Measurements from ENCODE around the gene AGR2.

- TF ChIP-seq CTCF (IDR thresholded peaks at IDR 0.05 in 8 of 11, conservative IDR thresholded peaks at IDR 0.05 in 3 of 11): no peak
- no peak for TF ChIP-seq POLR2A (IDR thresholded peaks at IDR 0.05)
- no peak for TF ChIP-seq POLR2AphosphoS5 (IDR thresholded peaks at IDR 0.05)
Observed at GRCh38 chr7:16801579-16801978, 3.2 kb downstream of the AGR2 start.

All from spleen (tissue), 7 donors.